Heart right ventricle (tissue), 16 donors: ENCODE data around the gene TXNDC11. TPM values are rescaled to one million over a fixed set of nuclear protein-coding genes. Genes with fewer than 3 reads are reported as not detected.

Experiments used
- ATAC-seq, 8 donors: fragments of 200-7000 bp; cut with Tn5 transposase; one replicate each; pipeline ENCODE4 v1.9.1; 2020; ENCODE audit warnings: mild to moderate bottlenecking in 8 of 8, moderate library complexity in 8 of 8, moderate number of reproducible peaks in 1 of 8
- DNase-seq, 2 donors: peaks; one replicate each; pipeline ENCODE4 v3.0.0-alpha.2; 2020
- H3K27ac ChIP-seq, 10 donors: fragments of 200-600 bp; sonication (generic) in 2 of 10; one replicate each; pipeline versions ENCODE4 v1.5.0 to v1.8.0; 2020 to 2022; ENCODE audit warnings: mild to moderate bottlenecking in 3 of 10
- H3K27me3 ChIP-seq, 7 donors: fragments of 200-600 bp; one replicate each; pipeline ENCODE4 v1.8.0; 2021 to 2022; ENCODE audit warnings: mild to moderate bottlenecking in 2 of 7
- H3K36me3 ChIP-seq, 9 donors: fragments of 200-600 bp; sonication (generic) in 1 of 9; one replicate each; pipeline versions ENCODE4 v1.5.0 to v1.8.0; 2020 to 2022; ENCODE audit warnings: mild to moderate bottlenecking in 2 of 9
- H3K4me1 ChIP-seq, 9 donors: fragments of 200-600 bp; sonication (generic) in 1 of 9; one replicate each; pipeline versions ENCODE4 v1.5.0 to v1.8.0; 2020 to 2022; ENCODE audit warnings: mild to moderate bottlenecking in 4 of 9
- H3K4me3 ChIP-seq, 10 donors: fragments of 200-600 bp; sonication (generic) in 2 of 10; one replicate each; pipeline versions ENCODE4 v1.5.0 to v1.8.0; 2020 to 2022; ENCODE audit warnings: mild to moderate bottlenecking in 7 of 10, moderate library complexity in 2 of 10
- H3K9me3 ChIP-seq, 11 donors: fragments of 200-600 bp in 10 of 11; sonication (generic) in 2 of 11; one replicate each; pipeline versions ENCODE4 v1.5.0 to v1.8.0; 2013 to 2022; ENCODE audit warnings: mild to moderate bottlenecking in 2 of 11, control low read depth in 1 of 11, moderate library complexity in 1 of 11
- WGBS, 2 donors: extraction: QIAGEN DNeasy Blood & Tissue Kit; methylation state at CpG; one replicate each; pipeline ENCODE4 v1.1.7; 2013; ENCODE audit warnings: inconsistent platforms in 1 of 2; 5-methylcytosine and 5-hydroxymethylcytosine counted together
- intact Hi-C, 10 donors: fragments of 100-400 bp; cut with DNase I; formaldehyde crosslinking; loops; one replicate each; pipeline versions ENCODE4 v1.11.1 to v1.14.2; 2022
- polyA plus RNA-seq, 2 donors: library from polyadenylated mRNA; stranded (reverse); fragments of 200-250 nt; gene quantifications; one replicate each; pipeline ENCODE4 v1.2.3, GENCODE V29; 2013
- total RNA-seq, 10 donors: library from RNA; stranded (reverse); fragmentation: NEBNext Ultra II Directional in 3 of 10; extraction: Animal tissue kit (Norgen Biotek cat#: 25700) in 3 of 10; gene quantifications; one replicate each; pipeline versions ENCODE4 v1.2.1 to v1.2.4, GENCODE V29; 2021 to 2023
- TF ChIP-seq, protein P1 (sequence below), 9 donors: fragments of 200-600 bp; sonication (generic) in 2 of 9; IDR thresholded peaks; one replicate each; pipeline versions ENCODE4 v1.5.0 to v1.8.0; 2021 to 2022; ENCODE audit warnings: antibody characterized with exemption in 9 of 9, mild to moderate bottlenecking in 5 of 9, moderate library complexity in 1 of 9
- donor health status: Arrhythmogenic right ventricular cardiomyopathy.
- donor health status: ischemic (EF 13 %, LVEDD 7.1; RV severe dilation, severe dysfunction).
- donor health status: healthy with polysubstance abuse.
- donor health status: DM: no; HTN: yes; CAD: no.
- donor health status: DM: no; HTN: no; CAD: no.
- donor health status: ischemic (EF 25% LVEDD 6.9; RV normal size, moderate dysfunction).
- donor health status: ischemic (EF 25% LVEDD 5.7; RV mildly dilated, moderate dysfunction).
- donor health status: healthy.
- donor health status: DM: yes; HTN: yes; CAD: no.
- donor health status: Ischemic cardiomyopathy.
- donor health status: ischemic (EF 35%, LVEDD 5.7; RV mildly dilated, moderate dysfunction).
- donor health status: nonischemic (EF 11% LVEDD 7.7; RV severe dilation, severe dysfunction).
- donor health status: DM: yes; HTN: yes; CAD: no.
- donor health status: PGD.
- donor health status: ischemic (EF 29% LVEDD 5.4; RV normal size, mild dysfunction).
- donor health status: nonischemic (EF 23%, LVEDD 6.1; RV moderate dilation, normal function).

The TXNDC11 gene
- total and polyA plus RNA-seq, 12 donors: 16.8 to 46.7 (median 25.1) TPM

DNA sequence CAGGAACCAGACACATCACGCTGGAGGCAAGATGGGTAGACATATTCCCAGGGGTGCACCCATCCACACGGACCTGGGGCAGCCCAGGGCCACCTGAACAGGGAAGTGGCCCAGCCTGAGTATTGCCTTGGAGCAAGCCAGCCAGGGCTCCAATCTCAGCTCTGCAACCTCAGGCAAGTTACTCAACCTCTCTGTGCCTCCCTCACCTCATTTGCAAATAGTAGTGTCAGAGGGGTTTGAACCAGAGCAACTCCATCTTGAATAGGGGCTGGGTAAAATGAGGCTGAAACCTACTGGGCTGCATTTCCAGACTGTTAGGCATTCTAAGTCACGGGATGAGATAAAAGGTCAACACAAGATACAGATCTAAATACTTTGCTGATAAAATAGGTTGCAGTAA is 109.5 kb downstream of the TXNDC11 start:
- H3K27ac ChIP-seq: peak overlapping the region in 6 of 10 donors; percentile 23 to 76 (median 51)
- TF ChIP-seq, protein P1, sequence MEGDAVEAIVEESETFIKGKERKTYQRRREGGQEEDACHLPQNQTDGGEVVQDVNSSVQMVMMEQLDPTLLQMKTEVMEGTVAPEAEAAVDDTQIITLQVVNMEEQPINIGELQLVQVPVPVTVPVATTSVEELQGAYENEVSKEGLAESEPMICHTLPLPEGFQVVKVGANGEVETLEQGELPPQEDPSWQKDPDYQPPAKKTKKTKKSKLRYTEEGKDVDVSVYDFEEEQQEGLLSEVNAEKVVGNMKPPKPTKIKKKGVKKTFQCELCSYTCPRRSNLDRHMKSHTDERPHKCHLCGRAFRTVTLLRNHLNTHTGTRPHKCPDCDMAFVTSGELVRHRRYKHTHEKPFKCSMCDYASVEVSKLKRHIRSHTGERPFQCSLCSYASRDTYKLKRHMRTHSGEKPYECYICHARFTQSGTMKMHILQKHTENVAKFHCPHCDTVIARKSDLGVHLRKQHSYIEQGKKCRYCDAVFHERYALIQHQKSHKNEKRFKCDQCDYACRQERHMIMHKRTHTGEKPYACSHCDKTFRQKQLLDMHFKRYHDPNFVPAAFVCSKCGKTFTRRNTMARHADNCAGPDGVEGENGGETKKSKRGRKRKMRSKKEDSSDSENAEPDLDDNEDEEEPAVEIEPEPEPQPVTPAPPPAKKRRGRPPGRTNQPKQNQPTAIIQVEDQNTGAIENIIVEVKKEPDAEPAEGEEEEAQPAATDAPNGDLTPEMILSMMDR (IDR thresholded peaks at IDR 0.05): no peak
- intact Hi-C loops: loop anchor here in 1 of 10 donors (10.0 kb wide), 1 partner anchor 98 kb away; no protein-coding TSS in a partner anchor
- no peaks in the 10 kb centered on the region for H3K9me3 ChIP-seq
- DNase-seq (no peak), ATAC-seq (peak in 1 of 8 donors; percentile 7)
- H3K27me3 ChIP-seq: no peaks in the 10 kb centered on the region
- H3K4me3 ChIP-seq: no peak overlapping the region
- H3K4me1 ChIP-seq: peaks cover 0 to 43% (median 9%) of the 10 kb centered on the region in 9 donors
- WGBS, 2 donors: 72 to 82% methylated on average over 3 of the region's 3 CpGs
- H3K36me3 ChIP-seq: no peaks in the 10 kb centered on the region

DNA sequence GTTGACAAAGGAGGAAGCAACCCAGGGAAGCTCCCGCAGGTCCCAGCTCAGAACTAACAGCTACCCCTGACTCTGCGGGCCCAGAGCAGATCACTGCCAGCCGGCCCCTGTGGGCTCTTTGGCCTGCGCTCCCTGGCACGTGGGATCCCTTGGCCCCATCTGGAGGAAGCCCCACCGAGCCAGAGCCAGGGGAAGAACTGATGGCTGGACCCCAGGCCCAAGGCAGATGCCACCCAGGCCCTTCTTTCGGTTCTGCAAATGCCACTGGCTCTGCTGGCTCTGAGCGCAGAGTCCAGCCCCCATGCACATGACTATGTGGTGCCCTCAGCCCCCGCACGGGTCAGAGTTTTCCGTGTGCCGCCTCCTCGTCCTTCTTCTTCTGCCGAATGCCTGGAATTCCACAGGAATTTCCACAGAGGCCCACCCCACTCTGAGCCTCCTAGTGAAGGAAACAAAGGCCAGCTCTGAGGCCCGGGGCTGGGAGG is 110.2 kb downstream of the TXNDC11 start:
- WGBS, 2 donors: 45 to 48% methylated on average over 15 of the region's 15 CpGs
- H3K27ac ChIP-seq: peak overlapping the region in 6 of 10 donors; percentile 23 to 76 (median 51)
- no peaks in the 10 kb centered on the region for H3K36me3 ChIP-seq
- TF ChIP-seq, protein P1 (IDR thresholded peaks at IDR 0.05): no peak
- peaks cover 0 to 49% (median 9%) of the 10 kb centered on the region in 9 donors for H3K4me1 ChIP-seq
- no peak overlapping the region for H3K4me3 ChIP-seq
- H3K27me3 ChIP-seq: no peaks in the 10 kb centered on the region
- ATAC-seq (peak; percentile 48 to 67 (median 63)), DNase-seq (peak; percentile 47 to 58)
- H3K9me3 ChIP-seq: no peaks in the 10 kb centered on the region
- intact Hi-C loops: loop anchor here in 1 of 10 donors (10.0 kb wide), 1 partner anchor 98 kb away; no protein-coding TSS in a partner anchor

DNA sequence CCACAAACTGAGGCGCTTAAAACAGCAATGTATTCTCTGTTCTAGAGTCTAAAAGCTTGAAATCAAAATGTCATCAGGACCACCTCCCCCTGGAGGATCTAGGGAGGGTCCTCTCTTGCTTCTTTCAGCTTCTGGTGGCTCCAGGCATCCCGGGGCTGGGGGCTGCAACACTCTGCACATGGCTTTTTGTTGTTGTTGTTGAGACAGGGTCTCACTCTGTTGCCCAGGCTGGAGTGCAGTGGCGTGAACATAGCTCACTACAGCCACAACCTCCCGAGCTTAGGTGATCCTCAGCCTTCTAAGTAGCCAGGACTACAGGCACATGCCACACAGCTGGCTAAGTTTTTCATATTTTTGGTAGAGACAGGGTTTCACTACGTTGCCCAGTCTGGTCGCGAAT is 111.4 kb downstream of the TXNDC11 start:
- Histone ChIP-seq H3K4me3 (no peak overlapping the region), H3K4me1 (peaks cover 0 to 51% (median 9%) of the 10 kb centered on the region in 9 donors), H3K36me3 (no peaks in the 10 kb centered on the region), H3K9me3 (no peaks in the 10 kb centered on the region), H3K27ac (no peak overlapping the region), H3K27me3 (no peaks in the 10 kb centered on the region)
- DNase-seq (no peak), ATAC-seq (no peak)
- WGBS, 2 donors: 90 to 94% methylated on average over 7 of the region's 7 CpGs
- TF ChIP-seq, protein P1 (IDR thresholded peaks at IDR 0.05): no peak
- intact Hi-C loops: loop anchor here in 1 of 10 donors (10.0 kb wide), 1 partner anchor 96 kb away; no protein-coding TSS in a partner anchor

GRCh38 chr16:11630768-11631056 is 111.9 kb downstream of the TXNDC11 start:
- no peaks in the 10 kb centered on the region for H3K27me3 ChIP-seq
- no peaks in the 10 kb centered on the region for H3K9me3 ChIP-seq
- WGBS, 2 donors: 92 to 94% methylated on average over 6 of the region's 6 CpGs
- no peak for ATAC-seq
- TF ChIP-seq, protein P1 (IDR thresholded peaks at IDR 0.05): no peak
- no peak for DNase-seq
- H3K4me1 ChIP-seq: peaks cover 0 to 56% (median 9%) of the 10 kb centered on the region in 9 donors
- intact Hi-C loops: loop anchor here in 1 of 10 donors (10.0 kb wide), 1 partner anchor 96 kb away; no protein-coding TSS in a partner anchor
- H3K27ac ChIP-seq: no peak overlapping the region
- no peaks in the 10 kb centered on the region for H3K36me3 ChIP-seq
- no peak overlapping the region for H3K4me3 ChIP-seq
